ENCODE measurements around the gene ZGRF1. TPM values are rescaled to one million over a fixed set of nuclear protein-coding genes. Genes with fewer than 3 reads are reported as not detected.

The ZGRF1 gene
- total RNA-seq, 1 donor from 2014 or later, result 3.4 TPM

- intact Hi-C loops (cut with DNase I), result no loop called here
- peaks cover 39% of the 10 kb centered on the region for H3K4me1 ChIP-seq
- no peak overlapping the region for H3K4me3 ChIP-seq
Observed at GRCh38 chr4:112511093-112511802, 125.5 kb downstream of the ZGRF1 start.

GRCh38 chr4:112510291-112511092 is 126.2 kb downstream of the ZGRF1 start:
- H3K4me3 ChIP-seq, result no peak overlapping the region
- H3K36me3 ChIP-seq, result no peaks in the 10 kb centered on the region
- ATAC-seq (no peak), DNase-seq (no peak)
- H3K27me3 ChIP-seq, result peaks cover 98% of the 10 kb centered on the region
- no peak for TF ChIP-seq CTCF (IDR thresholded peaks at IDR 0.05)
- no peak overlapping the region for H3K27ac ChIP-seq
- intact Hi-C loops (cut with DNase I), result no loop called here
- H3K9me3 ChIP-seq, result no peaks in the 10 kb centered on the region
- H3K4me1 ChIP-seq, result peaks cover 32% of the 10 kb centered on the region

More at GRCh38 chr4:112511093-112511802, 125.5 kb downstream of the ZGRF1 start:
- Histone ChIP-seq H3K36me3 (no peaks in the 10 kb centered on the region), H3K27me3 (peaks cover 98% of the 10 kb centered on the region), H3K27ac (no peak overlapping the region), H3K9me3 (no peaks in the 10 kb centered on the region)
- ATAC-seq, result no peak
- TF ChIP-seq CTCF (IDR thresholded peaks at IDR 0.05), result no peak
- no peak for DNase-seq

- H3K27me3 ChIP-seq, result peaks cover 98% of the 10 kb centered on the region
- no peak for TF ChIP-seq CTCF (IDR thresholded peaks at IDR 0.05)
- no peak for DNase-seq
- H3K4me3 ChIP-seq, result no peak overlapping the region
- H3K9me3 ChIP-seq, result no peaks in the 10 kb centered on the region
- peaks cover 26% of the 10 kb centered on the region for H3K4me1 ChIP-seq
- no peaks in the 10 kb centered on the region for H3K36me3 ChIP-seq
- ATAC-seq, result no peak
- no peak overlapping the region for H3K27ac ChIP-seq
- intact Hi-C loops (cut with DNase I), result no loop called here
Observed at GRCh38 chr4:112509243-112510141, 127.2 kb downstream of the ZGRF1 start.

GRCh38 chr4:112508356-112508755 is 128.4 kb downstream of the ZGRF1 start:
- peaks cover 24% of the 10 kb centered on the region for H3K4me1 ChIP-seq
- H3K9me3 ChIP-seq, result no peaks in the 10 kb centered on the region
- TF ChIP-seq CTCF (IDR thresholded peaks at IDR 0.05), result no peak
- no peak overlapping the region for H3K27ac ChIP-seq
- no peaks in the 10 kb centered on the region for H3K36me3 ChIP-seq
- ATAC-seq, result no peak
- no peak overlapping the region for H3K4me3 ChIP-seq
- DNase-seq, result no peak
- intact Hi-C loops (cut with DNase I), result no loop called here
- H3K27me3 ChIP-seq, result peaks cover 87% of the 10 kb centered on the region

- Histone ChIP-seq H3K9me3 (no peaks in the 10 kb centered on the region), H3K4me1 (peaks cover 8% of the 10 kb centered on the region), H3K4me3 (no peak overlapping the region), H3K27ac (no peak overlapping the region), H3K36me3 (no peaks in the 10 kb centered on the region), H3K27me3 (peaks cover 64% of the 10 kb centered on the region)
- ATAC-seq (no peak), DNase-seq (no peak)
- no peak for TF ChIP-seq CTCF (IDR thresholded peaks at IDR 0.05)
- intact Hi-C loops (cut with DNase I), result no loop called here
Observed at GRCh38 chr4:112504807-112505206, 131.9 kb downstream of the ZGRF1 start.
